Adrenal gland (tissue), 19 donors: ENCODE results near the gene ASB8. TPM values are rescaled to one million over a fixed set of nuclear protein-coding genes. Genes with fewer than 3 reads are reported as not detected.

ENCODE experiments used
- DNase-seq, 7 donors: peaks; one replicate each; pipeline ENCODE4 v3.0.0-alpha.2; 2019 to 2020
- H3K27ac ChIP-seq, 5 donors: fragments of 200-600 bp; sonication (generic) in 4 of 5; 1 replicate in 3 of 5; 2 replicates in 2 of 5; pipeline versions ENCODE4 v1.5.1 to v1.8.0; 2016 to 2020; ENCODE audit warnings: mild to moderate bottlenecking in 1 of 5
- H3K27me3 ChIP-seq: fragments of 200-600 bp; 2 replicates; pipeline ENCODE4 v1.8.0; 2021
- H3K36me3 ChIP-seq, 2 donors: fragments of 200-600 bp; replicated peaks in 1 of 2; 1 replicate in 1 of 2; 2 replicates in 1 of 2; pipeline versions ENCODE4 v1.5.1 to v1.8.0; 2018 to 2022
- H3K4me1 ChIP-seq, 2 donors: fragments of 200-600 bp; replicated peaks in 1 of 2; 1 replicate in 1 of 2; 2 replicates in 1 of 2; pipeline versions ENCODE4 v1.5.1 to v1.8.0; 2018 to 2021
- H3K4me3 ChIP-seq, 4 donors: fragments of 200-600 bp; sonication (generic) in 3 of 4; one replicate each; pipeline ENCODE4 v1.5.1; 2016 to 2018
- H3K9me3 ChIP-seq, 3 donors: fragments of 200-600 bp; sonication (generic) in 1 of 3; replicated peaks in 1 of 3; 1 replicate in 2 of 3; 2 replicates in 1 of 3; pipeline versions ENCODE4 v1.5.1 to v1.8.0; 2016 to 2021
- POLR2A ChIP-seq, 2 donors: fragments of 450-650 bp; IDR thresholded peaks; one replicate each; pipeline ENCODE4 v1.6.1; 2017; ENCODE audit warnings: antibody characterized with exemption in 2 of 2, mild to moderate bottlenecking in 2 of 2, moderate library complexity in 1 of 2
- WGBS, 4 donors: extraction: QIAGEN DNeasy Blood & Tissue Kit in 2 of 4; methylation state at CpG; one replicate each; pipeline versions ENCODE4 v1.1.5 to v1.1.7; 2013 to 2017; 5-methylcytosine and 5-hydroxymethylcytosine counted together
- intact Hi-C, 2 donors: fragments of 100-400 bp; cut with DNase I; formaldehyde crosslinking; loops; one replicate each; pipeline versions ENCODE4 v1.14.1 to v1.15.0; 2022 to 2023
- long read RNA-seq, 10 donors: library from polyadenylated mRNA in 3 of 10; unstranded in 2 of 10; stranded (forward) in 1 of 10; transcript quantifications; one replicate each; pipeline ENCODE4 v2.0.0 and lab custom pipeline, GENCODE V29; 2021 to 2026
- polyA plus RNA-seq, 3 donors: library from polyadenylated mRNA; stranded (reverse); fragments of 200-250 nt in 2 of 3; fragments of 350-450 nt in 1 of 3; fragmentation: Illumina TruSeq in 1 of 3; extraction: RNeasy Lipid Tissue Mini Kit (QIAGEN cat#74804) in 1 of 3; gene quantifications; one replicate each; pipeline ENCODE4 v1.2.3, GENCODE V29; 2013 to 2014
- total RNA-seq, 9 donors: library from RNA; depleted of rRNA in 4 of 9; stranded (reverse); fragments of >200 nt in 4 of 9; fragments of 120-200 nt in 1 of 9; fragmentation: NEBNext Ultra II Directional in 1 of 9; extraction: Animal tissue kit (Norgen Biotek cat#: 25700) in 1 of 9; gene quantifications; one replicate each; pipeline versions ENCODE4 v1.1.0 to v1.2.4, GENCODE V29; 2013 to 2023
- TF ChIP-seq, protein P1 (sequence below), 6 experiments: fragments of 450-650 bp in 4 of 6; fragments of 200-600 bp in 2 of 6; sonication (generic) in 1 of 6; IDR thresholded peaks; 1 replicate in 5 of 6; 2 replicates in 1 of 6; pipeline versions ENCODE4 v1.5.1 to v1.8.0; 2016 to 2021; ENCODE audit warnings: antibody characterized with exemption in 6 of 6, mild to moderate bottlenecking in 2 of 6, moderate library complexity in 1 of 6
- donor health status: healthy with polysubstance abuse.
- donor health status: Bipolar disorder and iron deficiency.
- donor health status: DM: yes; HTN: yes; CAD: no.
- donor health status: DM: no; HTN: no; CAD: no.
- donor health status: DM: no; HTN: no; CAD: no.
- donor health status: DM: yes; HTN: yes; CAD: no.

Gene ASB8, protein sequence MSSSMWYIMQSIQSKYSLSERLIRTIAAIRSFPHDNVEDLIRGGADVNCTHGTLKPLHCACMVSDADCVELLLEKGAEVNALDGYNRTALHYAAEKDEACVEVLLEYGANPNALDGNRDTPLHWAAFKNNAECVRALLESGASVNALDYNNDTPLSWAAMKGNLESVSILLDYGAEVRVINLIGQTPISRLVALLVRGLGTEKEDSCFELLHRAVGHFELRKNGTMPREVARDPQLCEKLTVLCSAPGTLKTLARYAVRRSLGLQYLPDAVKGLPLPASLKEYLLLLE
- total RNA-seq = 10 to 100 TPM; 29.5 to 69.8 (median 50.9) TPM
- 10 to 100 TPM; 13.9 to 68.8 (median 15.5) TPM for polyA plus RNA-seq
- long read RNA-seq, donor 1, transcript ASB8-201 (4 exons, 2,615 nt) = major isoform, 11 of 14 reads
- long read RNA-seq, donor 1, partial matches to known transcripts = 0 of 14 reads
- long read RNA-seq, donor 1, other reads (novel, unspliced or antisense) = 0 of 14 reads
- long read RNA-seq, donor 2, transcript ASB8-201 (4 exons, 2,615 nt) = major isoform, 12 of 21 reads
- long read RNA-seq, donor 2, partial matches to known transcripts = 5 of 21 reads
- long read RNA-seq, donor 2, other reads (novel, unspliced or antisense) = 0 of 21 reads
- long read RNA-seq, donor 3, transcript ASB8-201 (4 exons, 2,615 nt) = major isoform, 12 of 16 reads
- long read RNA-seq, donor 3, partial matches to known transcripts = 0 of 16 reads
- long read RNA-seq, donor 3, other reads (novel, unspliced or antisense) = 0 of 16 reads
- long read RNA-seq, donor 4, transcript ASB8-201 (4 exons, 2,615 nt) = major isoform, 28 of 44 reads
- long read RNA-seq, donor 4, transcript ASB8-205 (4 exons, 2,610 nt) = minor isoform, 10 of 44 reads
- long read RNA-seq, donor 4, partial matches to known transcripts = 2 of 44 reads
- long read RNA-seq, donor 4, other reads (novel, unspliced or antisense) = 2 of 44 reads
- long read RNA-seq, donor 5, transcript ASB8-201 (4 exons, 2,615 nt) = major isoform, 78 of 113 reads
- long read RNA-seq, donor 5, transcript ASB8-205 (4 exons, 2,610 nt) = minor isoform, 21 of 113 reads
- long read RNA-seq, donor 5, partial matches to known transcripts = 7 of 113 reads
- long read RNA-seq, donor 5, other reads (novel, unspliced or antisense) = 3 of 113 reads
- long read RNA-seq, donor 6, transcript ASB8-201 (4 exons, 2,615 nt) = major isoform, 20 of 30 reads
- long read RNA-seq, donor 6, transcript ASB8-205 (4 exons, 2,610 nt) = minor isoform, 5 of 30 reads
- long read RNA-seq, donor 6, partial matches to known transcripts = 0 of 30 reads
- long read RNA-seq, donor 6, other reads (novel, unspliced or antisense) = 5 of 30 reads
- long read RNA-seq, donor 7, partial matches to known transcripts = 0 of 4 reads
- long read RNA-seq, donor 7, other reads (novel, unspliced or antisense) = 0 of 4 reads
- long read RNA-seq, donor 8, transcript ASB8-201 (4 exons, 2,615 nt) = major isoform, 13 of 20 reads
- long read RNA-seq, donor 8, partial matches to known transcripts = 0 of 20 reads
- long read RNA-seq, donor 8, other reads (novel, unspliced or antisense) = 0 of 20 reads
- long read RNA-seq, donor 9, transcript ASB8-201 (4 exons, 2,615 nt) = major isoform, 12 of 14 reads
- long read RNA-seq, donor 9, partial matches to known transcripts = 0 of 14 reads
- long read RNA-seq, donor 9, other reads (novel, unspliced or antisense) = 0 of 14 reads
- long read RNA-seq, donor 10, partial matches to known transcripts = 0 of 2 reads
- long read RNA-seq, donor 10, other reads (novel, unspliced or antisense) = 0 of 2 reads

DNA sequence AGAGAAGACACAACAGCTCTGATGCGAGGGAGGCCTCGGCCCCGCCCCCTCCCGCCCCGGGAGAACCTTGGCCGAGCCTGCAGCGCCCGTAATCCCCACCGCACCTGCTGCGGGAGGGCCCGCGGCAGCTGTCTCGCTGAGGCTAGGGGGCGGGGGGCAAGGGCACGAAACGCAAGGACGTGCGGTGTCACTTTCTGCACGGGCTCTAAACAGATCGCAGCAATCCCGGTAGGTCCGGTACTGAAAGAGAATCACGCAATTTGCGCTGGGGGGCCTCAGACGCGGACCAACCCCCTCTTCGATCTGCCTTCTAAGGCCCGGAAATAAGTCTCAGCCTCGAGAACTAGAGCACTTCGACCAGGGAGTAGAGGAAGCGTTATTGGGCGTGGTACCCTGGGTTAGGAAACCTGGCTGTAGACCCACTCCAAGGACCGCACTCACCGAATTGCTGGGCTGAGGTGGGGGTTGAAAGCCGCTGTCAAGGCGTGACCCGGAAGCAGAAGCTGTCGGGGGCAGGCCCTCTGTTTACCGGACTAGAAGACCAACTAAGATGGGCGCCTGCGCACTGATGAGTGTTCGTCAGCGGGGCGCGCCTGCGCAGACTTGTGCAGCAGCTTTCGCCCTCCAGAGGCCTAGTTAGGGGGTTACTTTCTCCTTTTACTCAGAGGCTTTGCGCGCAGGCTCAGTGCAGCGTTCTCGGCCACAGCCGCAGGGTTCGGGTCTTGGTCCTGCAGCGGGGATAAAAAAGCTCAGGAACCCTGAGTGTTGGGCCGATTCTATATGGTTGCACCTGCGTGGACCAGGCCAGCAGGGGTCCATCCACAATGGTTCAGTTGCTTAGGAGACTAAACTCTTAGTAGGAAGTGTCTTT, at the start of gene ASB8:
TSS of gene ASB8 (minus strand) at position 498 of the 871 bp plus-strand sequence. CDS start 4,019 bp downstream, outside the sequence.
- H3K4me3 ChIP-seq = peak within 1 kb of the TSS; percentile 35 to 88 (median 82)
- H3K27ac ChIP-seq = peak within 1 kb of the TSS; percentile 70 to 95 (median 85)
- 0 to 1% (median 0%) methylated on average over 27 to 56 of the region's 56 CpGs for WGBS, 4 donors
- TF ChIP-seq, protein P1, sequence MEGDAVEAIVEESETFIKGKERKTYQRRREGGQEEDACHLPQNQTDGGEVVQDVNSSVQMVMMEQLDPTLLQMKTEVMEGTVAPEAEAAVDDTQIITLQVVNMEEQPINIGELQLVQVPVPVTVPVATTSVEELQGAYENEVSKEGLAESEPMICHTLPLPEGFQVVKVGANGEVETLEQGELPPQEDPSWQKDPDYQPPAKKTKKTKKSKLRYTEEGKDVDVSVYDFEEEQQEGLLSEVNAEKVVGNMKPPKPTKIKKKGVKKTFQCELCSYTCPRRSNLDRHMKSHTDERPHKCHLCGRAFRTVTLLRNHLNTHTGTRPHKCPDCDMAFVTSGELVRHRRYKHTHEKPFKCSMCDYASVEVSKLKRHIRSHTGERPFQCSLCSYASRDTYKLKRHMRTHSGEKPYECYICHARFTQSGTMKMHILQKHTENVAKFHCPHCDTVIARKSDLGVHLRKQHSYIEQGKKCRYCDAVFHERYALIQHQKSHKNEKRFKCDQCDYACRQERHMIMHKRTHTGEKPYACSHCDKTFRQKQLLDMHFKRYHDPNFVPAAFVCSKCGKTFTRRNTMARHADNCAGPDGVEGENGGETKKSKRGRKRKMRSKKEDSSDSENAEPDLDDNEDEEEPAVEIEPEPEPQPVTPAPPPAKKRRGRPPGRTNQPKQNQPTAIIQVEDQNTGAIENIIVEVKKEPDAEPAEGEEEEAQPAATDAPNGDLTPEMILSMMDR (IDR thresholded peaks at IDR 0.05) = peak; percentile 9 to 66 (median 50)
- TF ChIP-seq POLR2A (IDR thresholded peaks at IDR 0.05) = peak; percentile 47 to 74
- no peaks in the 10 kb centered on the region for H3K27me3 ChIP-seq
- H3K9me3 ChIP-seq = no peaks in the 10 kb centered on the region
- peaks cover 0 to 11% of the 10 kb centered on the region in 2 donors for H3K36me3 ChIP-seq
- DNase-seq = peak; percentile 97 to 100 (median 99)
- H3K4me1 ChIP-seq = peaks cover 15 to 25% of the 10 kb centered on the region in 2 donors
- intact Hi-C loops = no loop called here

DNA sequence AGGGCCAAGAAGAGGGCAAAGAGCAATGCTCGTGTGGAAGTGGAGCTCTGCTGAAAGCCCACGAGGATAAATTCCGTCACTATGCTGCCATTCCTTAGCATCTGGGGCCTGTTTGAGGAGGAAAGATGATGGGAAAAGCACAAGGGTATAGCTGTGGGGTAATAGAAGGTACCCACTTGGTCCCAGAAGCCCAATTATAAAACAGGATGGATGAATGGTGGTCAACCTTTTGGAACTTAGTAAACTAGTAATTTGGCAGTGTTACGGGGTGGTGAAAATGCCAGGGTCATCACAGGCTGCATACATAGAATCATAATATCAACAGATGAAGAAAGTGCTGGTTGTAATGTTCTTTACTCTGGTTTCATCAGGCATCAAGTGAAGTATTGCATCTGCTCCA, 45.9 kb upstream of the ASB8 start, which contains the start of gene OR10AD1:
TSS of gene OR10AD1 (minus strand) at position 101 of the 400 bp plus-strand sequence. CDS start at position 101, 0 bp downstream.
- no peak for TF ChIP-seq POLR2A (IDR thresholded peaks at IDR 0.05)
- TF ChIP-seq, protein P1 (IDR thresholded peaks at IDR 0.05) = no peak
- Histone ChIP-seq H3K9me3 (peaks cover 0 to 8% (median 0%) of the 10 kb centered on the region in 3 donors), H3K4me1 (peaks cover 19 to 26% of the 10 kb centered on the region in 2 donors), H3K36me3 (no peaks in the 10 kb centered on the region), H3K27ac (no peak within 1 kb of the TSS), H3K27me3 (no peaks in the 10 kb centered on the region), H3K4me3 (no peak within 1 kb of the TSS)
- WGBS, 4 donors = 74 to 77% (median 75%) methylated on average over 4 of the region's 4 CpGs
- intact Hi-C loops = loop anchor here in 1 of 2 donors (10.0 kb wide), 1 partner anchor 92 kb away; no protein-coding TSS in a partner anchor
- DNase-seq = no peak

DNA sequence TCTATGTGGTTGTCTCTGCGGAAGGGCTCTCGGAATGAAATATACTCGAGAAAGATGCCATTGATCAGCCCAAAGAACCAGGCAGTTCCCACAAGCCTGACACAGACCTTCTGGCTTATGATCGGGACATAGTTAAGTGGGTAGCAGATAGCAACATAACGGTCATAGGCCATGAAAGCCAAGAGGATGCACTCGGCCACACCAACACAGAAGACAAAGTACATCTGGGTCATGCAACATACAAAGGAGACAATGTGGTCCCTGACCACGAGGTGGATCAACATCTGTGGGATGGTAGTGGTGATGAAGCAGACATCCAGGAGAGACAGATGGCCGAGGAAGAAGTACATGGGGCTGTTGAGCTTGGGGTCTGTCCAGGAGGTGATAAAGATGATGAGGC, 45.5 kb upstream of the ASB8 start:
- Histone ChIP-seq H3K4me3 (no peak overlapping the region), H3K4me1 (peaks cover 19 to 26% of the 10 kb centered on the region in 2 donors), H3K27ac (no peak overlapping the region), H3K27me3 (no peaks in the 10 kb centered on the region), H3K36me3 (no peaks in the 10 kb centered on the region), H3K9me3 (peaks cover 0 to 8% (median 0%) of the 10 kb centered on the region in 3 donors)
- TF ChIP-seq, protein P1 (IDR thresholded peaks at IDR 0.05) = no peak
- TF ChIP-seq POLR2A (IDR thresholded peaks at IDR 0.05) = no peak
- WGBS, 4 donors = 93 to 96% (median 95%) methylated on average over 8 of the region's 8 CpGs
- no peak for DNase-seq
- intact Hi-C loops = loop anchor here in 1 of 2 donors (10.0 kb wide), 1 partner anchor 92 kb away; no protein-coding TSS in a partner anchor
